Measurements from ENCODE around the gene SLC13A3. TPM values are rescaled to one million over a fixed set of nuclear protein-coding genes. Genes with fewer than 3 reads are reported as not detected.
A peak's percentile ranks its signal among the peaks of the same experiment; 100 is the strongest.

SLC13A3 gene
- total RNA-seq, 4 donors from 2014 or later = 0.62 to 1.6 (median 0.80) TPM

DNA sequence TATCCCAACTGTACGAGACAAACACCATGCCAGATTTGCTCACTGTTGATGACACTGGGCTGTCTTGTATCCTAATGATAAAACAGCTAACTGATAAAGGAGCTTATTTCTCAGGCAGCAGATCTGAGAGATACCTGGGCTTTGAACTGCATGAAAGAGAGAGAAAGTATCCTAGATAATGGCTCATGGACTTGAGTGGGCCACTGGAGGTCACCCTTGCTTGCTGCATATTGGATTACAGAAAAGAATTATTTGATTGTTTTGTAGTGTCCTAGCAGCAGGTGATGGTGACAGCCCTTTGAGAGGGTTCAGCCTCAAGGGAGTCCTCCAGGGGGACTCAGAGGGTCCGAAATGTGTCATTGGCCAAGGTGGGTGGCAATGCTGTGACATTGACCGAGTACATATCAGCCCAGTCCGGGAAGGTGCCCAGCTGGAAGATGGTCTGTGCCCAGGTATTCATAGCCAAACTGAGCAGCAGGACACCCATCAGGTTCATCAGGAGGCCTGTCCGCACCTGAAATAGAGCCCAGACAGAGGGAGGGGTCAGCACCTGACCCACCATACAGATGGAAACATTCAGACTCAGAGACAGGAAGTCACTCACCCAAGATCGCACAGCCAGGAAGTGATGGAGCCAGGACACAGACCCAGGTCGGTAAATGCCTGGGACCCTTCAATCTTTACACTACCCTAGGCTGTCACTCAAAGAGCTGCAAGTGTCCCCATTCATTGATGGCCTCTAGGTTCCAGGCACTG is 91.4 kb downstream of the SLC13A3 start:
- no peak for ATAC-seq
- Histone ChIP-seq H3K9me3 (no peaks in the 10 kb centered on the region), H3K4me3 (no peak overlapping the region), H3K27ac (no peak overlapping the region), H3K36me3 (no peaks in the 10 kb centered on the region), H3K4me1 (peaks cover 0 to 17% (median 2%) of the 10 kb centered on the region in 3 donors), H3K27me3 (peaks cover 4% of the 10 kb centered on the region)
- WGBS, 2 donors (ENCODE audit: low coverage in 1 of 2) = 76 to 93% methylated on average over 3 to 4 of the region's 7 CpGs
- TF ChIP-seq POLR2A (IDR thresholded peaks at IDR 0.05) = no peak
- TF ChIP-seq POLR2AphosphoS5 (IDR thresholded peaks at IDR 0.05) = no peak
- TF ChIP-seq EP300 (IDR thresholded peaks at IDR 0.05) = no peak
- TF ChIP-seq, protein P1, sequence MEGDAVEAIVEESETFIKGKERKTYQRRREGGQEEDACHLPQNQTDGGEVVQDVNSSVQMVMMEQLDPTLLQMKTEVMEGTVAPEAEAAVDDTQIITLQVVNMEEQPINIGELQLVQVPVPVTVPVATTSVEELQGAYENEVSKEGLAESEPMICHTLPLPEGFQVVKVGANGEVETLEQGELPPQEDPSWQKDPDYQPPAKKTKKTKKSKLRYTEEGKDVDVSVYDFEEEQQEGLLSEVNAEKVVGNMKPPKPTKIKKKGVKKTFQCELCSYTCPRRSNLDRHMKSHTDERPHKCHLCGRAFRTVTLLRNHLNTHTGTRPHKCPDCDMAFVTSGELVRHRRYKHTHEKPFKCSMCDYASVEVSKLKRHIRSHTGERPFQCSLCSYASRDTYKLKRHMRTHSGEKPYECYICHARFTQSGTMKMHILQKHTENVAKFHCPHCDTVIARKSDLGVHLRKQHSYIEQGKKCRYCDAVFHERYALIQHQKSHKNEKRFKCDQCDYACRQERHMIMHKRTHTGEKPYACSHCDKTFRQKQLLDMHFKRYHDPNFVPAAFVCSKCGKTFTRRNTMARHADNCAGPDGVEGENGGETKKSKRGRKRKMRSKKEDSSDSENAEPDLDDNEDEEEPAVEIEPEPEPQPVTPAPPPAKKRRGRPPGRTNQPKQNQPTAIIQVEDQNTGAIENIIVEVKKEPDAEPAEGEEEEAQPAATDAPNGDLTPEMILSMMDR (IDR thresholded peaks at IDR 0.05) = no peak

DNA sequence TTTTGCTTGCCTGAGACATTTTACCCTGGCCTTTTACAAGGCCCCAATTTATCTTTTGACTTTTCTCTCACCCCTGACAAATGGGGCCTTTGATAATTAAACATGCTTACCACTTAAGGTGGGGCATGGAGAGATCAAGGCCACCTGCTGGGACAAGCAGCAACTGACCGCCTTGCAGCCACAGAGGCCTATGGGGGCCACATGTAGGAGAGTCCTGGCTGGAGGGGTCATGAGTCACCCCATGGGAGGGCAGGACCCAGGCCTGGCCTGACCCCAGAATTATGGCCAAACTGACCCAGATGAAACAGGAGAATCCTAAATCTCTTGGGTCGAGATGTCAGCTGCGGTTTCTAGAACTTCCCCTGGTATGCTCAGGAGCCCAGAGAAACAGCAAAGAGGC is 92.3 kb downstream of the SLC13A3 start:
- WGBS, 2 donors (ENCODE audit: low coverage in 1 of 2) = 80 to 89% methylated on average over 1 to 3 of the region's 3 CpGs
- no peak for ATAC-seq
- H3K4me1 ChIP-seq = peaks cover 0 to 17% (median 2%) of the 10 kb centered on the region in 3 donors
- H3K27me3 ChIP-seq = peaks cover 9% of the 10 kb centered on the region
- H3K9me3 ChIP-seq = no peaks in the 10 kb centered on the region
- TF ChIP-seq EP300 (IDR thresholded peaks at IDR 0.05) = no peak
- TF ChIP-seq POLR2A (IDR thresholded peaks at IDR 0.05) = no peak
- TF ChIP-seq, protein P1 (IDR thresholded peaks at IDR 0.05) = no peak
- no peak for TF ChIP-seq POLR2AphosphoS5 (IDR thresholded peaks at IDR 0.05)
- H3K4me3 ChIP-seq = no peak overlapping the region
- no peak overlapping the region for H3K27ac ChIP-seq
- no peaks in the 10 kb centered on the region for H3K36me3 ChIP-seq

DNA sequence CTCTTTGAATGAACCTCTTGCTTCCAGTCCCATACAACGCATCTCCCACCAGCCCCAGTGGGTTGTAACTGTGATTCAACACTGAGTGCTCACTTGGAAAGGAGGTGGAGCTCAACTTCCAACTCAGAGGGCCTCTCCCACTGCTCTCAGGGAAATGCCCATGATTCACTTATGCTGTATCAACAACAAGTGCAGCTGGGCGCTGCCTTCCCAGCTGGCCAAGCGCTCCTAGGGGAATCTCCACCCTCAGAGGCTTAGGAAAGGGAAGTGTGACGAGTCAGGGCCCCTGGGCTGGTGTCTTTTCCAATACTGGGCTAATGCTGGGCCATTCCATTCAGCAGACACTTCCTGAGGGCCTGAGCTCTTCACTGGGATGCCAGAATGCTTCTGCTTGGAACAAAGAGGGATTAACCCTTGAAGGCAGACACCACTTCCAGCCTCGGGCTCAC is 92.7 kb downstream of the SLC13A3 start:
- peak; percentile 68 for ATAC-seq

DNA sequence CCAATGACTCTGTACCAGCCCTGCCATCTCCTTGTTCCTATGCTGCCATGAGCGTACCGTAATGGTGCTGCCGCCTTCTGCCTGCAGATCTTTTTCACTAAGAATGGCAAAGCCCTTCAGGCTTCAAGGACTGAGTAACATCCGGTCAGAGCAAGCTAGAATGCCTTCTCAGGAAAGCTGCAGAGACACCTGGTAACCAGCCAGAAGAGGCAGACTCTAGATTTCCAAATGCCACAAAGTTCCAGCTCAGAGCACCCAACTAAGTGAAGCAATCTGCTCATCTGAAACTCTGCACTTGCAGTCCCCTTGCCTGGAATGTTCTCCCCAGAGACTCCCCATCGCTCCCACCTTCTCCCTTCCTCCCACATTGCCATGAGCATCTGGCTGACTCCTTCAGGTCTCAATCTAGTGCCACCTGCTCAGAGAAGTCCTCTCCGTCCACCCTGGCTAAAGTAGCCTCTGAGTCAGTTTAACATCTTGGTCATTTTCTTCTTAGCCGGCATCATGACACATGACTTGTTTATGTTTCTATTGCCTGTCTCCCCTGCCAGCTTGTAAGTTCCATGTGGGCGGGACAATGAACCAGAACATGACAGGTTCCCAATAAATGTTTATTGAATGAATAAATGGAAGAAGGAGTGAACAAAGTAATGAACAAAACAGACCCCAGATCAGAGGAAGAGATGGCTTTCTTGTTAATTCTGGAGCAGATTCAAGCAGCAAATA is 93.9 kb downstream of the SLC13A3 start:
- no peak for TF ChIP-seq POLR2A (IDR thresholded peaks at IDR 0.05)
- TF ChIP-seq EP300 (IDR thresholded peaks at IDR 0.05) = no peak
- TF ChIP-seq POLR2AphosphoS5 (IDR thresholded peaks at IDR 0.05) = no peak
- TF ChIP-seq, protein P1 (IDR thresholded peaks at IDR 0.05) = no peak
- H3K27me3 ChIP-seq = peaks cover 9% of the 10 kb centered on the region
- H3K4me1 ChIP-seq = peaks cover 0 to 8% (median 2%) of the 10 kb centered on the region in 3 donors
- no peaks in the 10 kb centered on the region for H3K9me3 ChIP-seq
- WGBS, 2 donors (ENCODE audit: low coverage in 1 of 2) = 58 to 72% methylated on average over 2 to 4 of the region's 8 CpGs
- H3K27ac ChIP-seq = no peak overlapping the region
- no peak overlapping the region for H3K4me3 ChIP-seq
- no peaks in the 10 kb centered on the region for H3K36me3 ChIP-seq
- ATAC-seq = no peak

More for the DNA sequence above, 92.7 kb downstream of the SLC13A3 start:
- Histone ChIP-seq H3K4me1 (peaks cover 0 to 17% (median 2%) of the 10 kb centered on the region in 3 donors), H3K27me3 (peaks cover 9% of the 10 kb centered on the region), H3K36me3 (no peaks in the 10 kb centered on the region), H3K4me3 (no peak overlapping the region), H3K27ac (no peak overlapping the region), H3K9me3 (no peaks in the 10 kb centered on the region)
- no peak for TF ChIP-seq POLR2A (IDR thresholded peaks at IDR 0.05)
- WGBS, 2 donors (ENCODE audit: low coverage in 1 of 2) = 20% methylated on average over 1 of the region's 5 CpGs; no CpG with 5 or more reads in 1 of the 2 donors

DNA sequence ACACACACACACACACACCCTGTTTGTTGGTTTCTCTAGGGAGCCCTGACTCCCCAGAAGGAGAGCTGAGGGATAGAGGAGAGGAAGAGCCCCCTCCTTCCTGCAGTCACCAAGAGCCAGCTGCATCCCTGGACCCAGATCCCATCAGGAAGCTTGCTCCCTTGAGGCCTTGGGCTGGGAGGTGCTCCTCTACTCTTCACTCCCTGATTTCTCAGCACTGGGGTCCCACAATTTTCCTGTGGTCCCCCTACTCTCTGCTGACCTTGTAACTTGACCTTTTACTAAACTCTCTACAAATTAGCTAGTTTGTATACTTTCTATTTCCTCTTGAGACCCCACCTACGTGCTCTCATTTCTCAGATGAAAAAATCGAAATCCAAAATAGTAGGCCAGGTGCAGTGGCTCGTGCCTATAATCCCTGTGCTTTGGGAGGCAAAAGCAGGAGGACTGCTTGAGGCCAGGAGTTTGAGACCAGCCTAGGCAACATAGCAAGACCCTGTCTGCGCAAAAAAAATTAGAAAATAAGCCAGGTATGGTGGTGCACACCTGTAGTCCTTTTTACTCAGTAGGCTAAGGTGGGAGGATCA is 95.8 kb downstream of the SLC13A3 start:
- Histone ChIP-seq H3K9me3 (no peaks in the 10 kb centered on the region), H3K27me3 (peaks cover 11% of the 10 kb centered on the region), H3K27ac (no peak overlapping the region), H3K4me3 (no peak overlapping the region), H3K4me1 (no peaks in the 10 kb centered on the region), H3K36me3 (no peaks in the 10 kb centered on the region)
- ATAC-seq = no peak
- WGBS, 2 donors (ENCODE audit: low coverage in 1 of 2) = 69 to 78% methylated on average over 3 to 4 of the region's 4 CpGs
- TF ChIP-seq POLR2AphosphoS5 (IDR thresholded peaks at IDR 0.05) (no peak), POLR2A (IDR thresholded peaks at IDR 0.05) (no peak), EP300 (IDR thresholded peaks at IDR 0.05) (no peak)
- TF ChIP-seq, protein P1 (IDR thresholded peaks at IDR 0.05) = no peak

Measured in gastroesophageal sphincter (tissue), 4 donors.